Activated naive CD4-positive, alpha-beta T cell treated with anti-CD3 and anti-CD28 coated beads for 36 hours (primary cell): Measurements from ENCODE around the gene GYPA. TPM values are rescaled to one million over a fixed set of nuclear protein-coding genes. Genes with fewer than 3 reads are reported as not detected.
"Not testable (repeated sequence)": the region's sequence is repeated elsewhere in the genome, so short reads cannot be mapped to it uniquely, and the experiment has no call there.

Experiments
- CTCF ChIA-PET: fragments of 350-600 bp; sonication (Branson Sonifier 250); formaldehyde crosslinking; loops from one replicate; lab custom pipeline; 2021; ENCODE audit warnings: antibody characterized with exemption; lab: Charles Lee
- DNase-seq: peaks from one replicate; pipeline ENCODE4 v3.0.0-alpha.2; 2020
- H3K27ac Mint-ChIP-seq: one replicate; pipeline ENCODE4 v1.8.0; 2021; ENCODE audit warnings: mild to moderate bottlenecking, mixed read lengths
- H3K27me3 Mint-ChIP-seq: one replicate; pipeline ENCODE4 v1.8.0; 2021; ENCODE audit warnings: low read depth, mixed read lengths
- H3K36me3 Mint-ChIP-seq: one replicate; pipeline ENCODE4 v1.8.0; 2021; ENCODE audit warnings: low read depth, mixed read lengths
- H3K4me1 Mint-ChIP-seq: one replicate; pipeline ENCODE4 v1.8.0; 2021; ENCODE audit warnings: low read depth, mixed read lengths
- H3K4me3 Mint-ChIP-seq: one replicate; pipeline ENCODE4 v1.8.0; 2021; ENCODE audit warnings: mild to moderate bottlenecking, moderate library complexity, mixed read lengths
- H3K9me3 Mint-ChIP-seq: one replicate; pipeline ENCODE4 v1.8.0; 2021; ENCODE audit warnings: mixed read lengths
- intact Hi-C: fragments of 100-400 bp; cut with micrococcal nuclease; formaldehyde crosslinking; loops from one replicate; pipeline ENCODE4 v1.15.1; 2023
- total RNA-seq, 2 experiments: library from RNA; stranded (reverse); gene quantifications; one replicate each; pipeline ENCODE4 v1.2.3, GENCODE V29; 2021

GYPA gene
- total RNA-seq, 2 experiments from 2014 or later: not detected

DNA sequence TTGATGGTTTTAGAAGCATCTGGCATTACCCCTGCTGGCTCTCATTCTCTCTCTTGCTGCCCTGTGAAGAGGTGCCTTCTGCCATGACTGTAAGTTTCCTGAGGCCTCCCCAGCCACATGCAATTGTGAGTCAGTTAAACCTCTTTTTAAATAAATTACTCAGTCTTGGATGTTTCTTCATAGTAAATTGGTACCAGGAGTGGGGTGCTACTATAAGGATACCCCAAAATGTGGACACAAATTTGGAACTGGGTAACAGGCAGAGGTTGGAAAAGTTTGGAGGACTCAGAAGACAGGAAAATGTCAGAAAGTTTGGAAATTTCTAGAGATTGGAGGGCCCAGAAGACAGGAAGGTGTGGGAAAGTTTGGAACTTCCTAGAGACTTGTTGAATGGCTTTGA, 79.0 kb downstream of the GYPA start:
- DNase-seq, H3K4me3 Mint-ChIP-seq, CTCF ChIA-PET, H3K36me3 Mint-ChIP-seq, intact Hi-C loops, H3K27ac Mint-ChIP-seq, H3K4me1 Mint-ChIP-seq, H3K27me3 Mint-ChIP-seq: not testable (repeated sequence)
- peaks cover 12% of the 10 kb centered on the region for H3K9me3 Mint-ChIP-seq

DNA sequence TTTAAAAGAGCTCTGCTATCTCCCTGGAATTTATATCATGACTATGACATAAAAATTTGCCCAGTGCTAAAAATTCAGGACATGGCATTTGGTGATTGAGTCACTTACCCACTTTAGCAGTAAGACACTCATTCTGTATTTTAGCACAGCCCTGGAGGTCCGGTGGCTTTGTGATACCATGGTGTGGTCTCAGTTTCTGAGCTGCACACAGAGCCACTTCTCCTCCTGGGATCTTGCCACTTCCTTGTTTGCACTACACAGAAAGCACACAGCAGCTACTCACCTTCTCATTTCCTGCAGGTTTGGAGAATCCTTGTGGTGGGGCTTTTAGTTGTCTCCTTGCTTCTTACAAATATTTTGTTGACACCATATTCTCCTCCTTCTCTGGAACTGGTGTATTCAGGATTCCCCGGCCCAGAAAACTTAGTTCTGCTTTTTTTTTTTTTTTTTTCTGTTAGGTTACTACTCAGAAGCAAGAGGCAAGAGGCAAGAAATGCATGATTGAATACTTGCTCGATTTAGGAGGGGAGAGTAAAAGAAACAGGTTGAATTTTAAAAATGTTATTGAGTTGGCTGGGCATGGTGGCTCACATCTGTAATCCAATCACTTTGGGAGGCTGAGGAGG, 80.2 kb downstream of the GYPA start:
- H3K4me3 Mint-ChIP-seq, CTCF ChIA-PET, H3K36me3 Mint-ChIP-seq, H3K27ac Mint-ChIP-seq, H3K4me1 Mint-ChIP-seq, DNase-seq, intact Hi-C loops, H3K27me3 Mint-ChIP-seq: not testable (repeated sequence)
- peaks cover 12% of the 10 kb centered on the region for H3K9me3 Mint-ChIP-seq

Other genes with a start within 250 kb of the GYPA start
- gene GYPE, start 235.2 kb downstream of the GYPA start, total RNA-seq: under 1 TPM; 0.24 to 0.49 TPM
- gene GYPB, start 121.3 kb downstream of the GYPA start, total RNA-seq: not detected